Breast epithelium (tissue), 4 donors: ENCODE measurements around the gene SLC22A12. TPM values are rescaled to one million over a fixed set of nuclear protein-coding genes. Genes with fewer than 3 reads are reported as not detected.
"Not testable (repeated sequence)": the region's sequence is repeated elsewhere in the genome, so short reads cannot be mapped to it uniquely, and the experiment has no call there.

Experiments used
- DNase-seq, 2 donors: peaks; one replicate each; pipeline ENCODE4 v3.0.0-alpha.2; 2019; ENCODE audit warnings: low spot score in 2 of 2
- H3K27ac ChIP-seq, 2 donors: fragments of 200-600 bp; sonication (generic) in 1 of 2; one replicate each; pipeline ENCODE4 v1.5.1; 2016 to 2019; ENCODE audit warnings: mild to moderate bottlenecking in 1 of 2
- H3K27me3 ChIP-seq, 2 donors: fragments of 200-600 bp; sonication (generic) in 1 of 2; one replicate each; pipeline versions ENCODE4 v1.5.1 to v1.6.0; 2017 to 2019; ENCODE audit warnings: control low read depth in 1 of 2, mild to moderate bottlenecking in 1 of 2
- H3K36me3 ChIP-seq: fragments of 200-600 bp; one replicate; pipeline ENCODE4 v1.5.1; 2019
- H3K4me1 ChIP-seq, 2 donors: fragments of 200-600 bp; sonication (generic); one replicate each; pipeline ENCODE4 v1.5.1; 2016 to 2019; ENCODE audit warnings: control low read depth in 1 of 2
- H3K4me3 ChIP-seq, 3 donors: fragments of 200-600 bp; sonication (generic); 1 replicate in 2 of 3; 2 replicates in 1 of 3; pipeline ENCODE4 v1.5.1; 2016 to 2019; ENCODE audit warnings: mild to moderate bottlenecking in 3 of 3, moderate library complexity in 2 of 3
- H3K9me3 ChIP-seq, 2 donors: fragments of 200-600 bp; sonication (generic) in 1 of 2; one replicate each; pipeline ENCODE4 v1.5.1; 2016 to 2019; ENCODE audit warnings: control low read depth in 1 of 2
- CTCF ChIP-seq, 3 donors: fragments of 450-650 bp; IDR thresholded peaks; one replicate each; pipeline ENCODE4 v1.5.1; 2016 to 2017; ENCODE audit warnings: antibody characterized with exemption in 3 of 3, mild to moderate bottlenecking in 3 of 3, moderate library complexity in 3 of 3
- POLR2A ChIP-seq: fragments of 450-650 bp; IDR thresholded peaks from one replicate; pipeline ENCODE4 v1.6.1; 2016; ENCODE audit warnings: antibody characterized with exemption, mild to moderate bottlenecking, moderate library complexity
- POLR2AphosphoS5 ChIP-seq, 3 donors: sonication (generic); formaldehyde crosslinking; IDR thresholded peaks; one replicate each; pipeline ENCODE4 v1.6.1; 2017; ENCODE audit warnings: antibody characterized with exemption in 3 of 3
- intact Hi-C: fragments of 100-400 bp; cut with DNase I; formaldehyde crosslinking; loops from one replicate; pipeline ENCODE4 v1.15.1; 2023; ENCODE audit warnings: low total_unique reads
- total RNA-seq, 3 donors: library from RNA; depleted of rRNA; stranded (reverse); fragments of >200 nt; gene quantifications; one replicate each; pipeline ENCODE4 v1.1.0, GENCODE V29; 2016

Gene SLC22A12
- total RNA-seq, 3 donors from 2014 or later, result not detected

- no peak for DNase-seq
- no peak overlapping the region for H3K27ac ChIP-seq
- no peaks in the 10 kb centered on the region for H3K9me3 ChIP-seq
- intact Hi-C loops, result no loop called here
- H3K27me3 ChIP-seq, result no peaks in the 10 kb centered on the region
- no peaks in the 10 kb centered on the region for H3K4me1 ChIP-seq
- TF ChIP-seq POLR2AphosphoS5 (IDR thresholded peaks at IDR 0.05), result no peak
- no peak for TF ChIP-seq POLR2A
- no peak for TF ChIP-seq CTCF (IDR thresholded peaks at IDR 0.05)
- no peak overlapping the region for H3K4me3 ChIP-seq
- no peaks in the 10 kb centered on the region for H3K36me3 ChIP-seq
These were observed 30.8 kb upstream of the SLC22A12 start for GRCh38 chr11:64560139-64560771.

GRCh38 chr11:64560941-64561340, 30.1 kb upstream of the SLC22A12 start:
- no peak for TF ChIP-seq CTCF (IDR thresholded peaks at IDR 0.05)
- TF ChIP-seq POLR2AphosphoS5 (IDR thresholded peaks at IDR 0.05), result no peak
- no peak for TF ChIP-seq POLR2A
- no peak for DNase-seq
- no peaks in the 10 kb centered on the region for H3K27me3 ChIP-seq
- H3K36me3 ChIP-seq, result no peaks in the 10 kb centered on the region
- H3K4me3 ChIP-seq, result no peak overlapping the region
- H3K4me1 ChIP-seq, result no peaks in the 10 kb centered on the region
- intact Hi-C loops, result no loop called here
- H3K9me3 ChIP-seq, result no peaks in the 10 kb centered on the region
- H3K27ac ChIP-seq, result no peak overlapping the region

GRCh38 chr11:64561429-64561828, 29.6 kb upstream of the SLC22A12 start:
- H3K27ac ChIP-seq, H3K4me3 ChIP-seq, H3K27me3 ChIP-seq, H3K4me1 ChIP-seq, intact Hi-C loops, DNase-seq, H3K9me3 ChIP-seq, H3K36me3 ChIP-seq: not testable (repeated sequence)

- TF ChIP-seq POLR2A (no peak), POLR2AphosphoS5 (IDR thresholded peaks at IDR 0.05) (no peak), CTCF (IDR thresholded peaks at IDR 0.05) (no peak)
- Histone ChIP-seq H3K36me3 (no peaks in the 10 kb centered on the region), H3K9me3 (no peaks in the 10 kb centered on the region), H3K4me3 (no peak overlapping the region), H3K27me3 (no peaks in the 10 kb centered on the region), H3K4me1 (no peaks in the 10 kb centered on the region), H3K27ac (no peak overlapping the region)
- DNase-seq, result no peak
- intact Hi-C loops, result no loop called here
These were observed 28.9 kb upstream of the SLC22A12 start for GRCh38 chr11:64561984-64562722.

- no peaks in the 10 kb centered on the region for H3K9me3 ChIP-seq
- H3K27me3 ChIP-seq, result no peaks in the 10 kb centered on the region
- no peak for DNase-seq
- TF ChIP-seq POLR2A, result no peak
- no peak for TF ChIP-seq POLR2AphosphoS5 (IDR thresholded peaks at IDR 0.05)
- TF ChIP-seq CTCF (IDR thresholded peaks at IDR 0.05), result no peak
- intact Hi-C loops, result no loop called here
- no peak overlapping the region for H3K27ac ChIP-seq
- H3K4me1 ChIP-seq, result no peaks in the 10 kb centered on the region
- H3K36me3 ChIP-seq, result no peaks in the 10 kb centered on the region
- H3K4me3 ChIP-seq, result no peak overlapping the region
These were observed 28.2 kb upstream of the SLC22A12 start for GRCh38 chr11:64562723-64563351.
